Endodermal cell (in vitro differentiated cells): ENCODE measurements around the gene LSM3. TPM values are rescaled to one million over a fixed set of nuclear protein-coding genes. Genes with fewer than 3 reads are reported as not detected.

Source experiments
- DNase-seq: peaks from one replicate; pipeline ENCODE4 v3.0.0-alpha.2; 2017
- H3K27ac ChIP-seq: 2 replicates; pipeline ENCODE4 v1.5.1; 2013; ENCODE audit warnings: mild to moderate bottlenecking, low read depth, low read length, moderate library complexity
- H3K27me3 ChIP-seq: 2 replicates; pipeline ENCODE4 v1.6.1; 2013; ENCODE audit warnings: mild to moderate bottlenecking, low read length, moderate library complexity; ENCODE audit not compliant: insufficient read depth, control insufficient read depth, poor library complexity, severe bottlenecking
- H3K36me3 ChIP-seq: 2 replicates; pipeline ENCODE4 v1.7.0; 2013; ENCODE audit warnings: mild to moderate bottlenecking, low read length, moderate library complexity; ENCODE audit not compliant: control insufficient read depth, insufficient read depth
- H3K4me1 ChIP-seq: one replicate; pipeline ENCODE4 v1.7.0; 2013; ENCODE audit warnings: low read length; ENCODE audit not compliant: control insufficient read depth, insufficient read depth
- H3K4me3 ChIP-seq: 2 replicates; pipeline ENCODE4 v1.5.1; 2013; ENCODE audit warnings: mild to moderate bottlenecking, low read length, moderate library complexity
- H3K9ac ChIP-seq: 2 replicates; pipeline ENCODE4 v1.6.1; 2013; ENCODE audit warnings: mild to moderate bottlenecking, low read length, moderate library complexity; ENCODE audit not compliant: poor library complexity, severe bottlenecking; ENCODE audit errors: extremely low read depth
- H3K9me3 ChIP-seq: 2 replicates; pipeline ENCODE4 v1.6.1; 2013; ENCODE audit warnings: mild to moderate bottlenecking, low read length, moderate library complexity; ENCODE audit not compliant: control insufficient read depth
- H3K27ac Mint-ChIP-seq: 2 replicates; pipeline ENCODE4 v1.8.0; 2020; ENCODE audit warnings: mixed read lengths
- H3K27me3 Mint-ChIP-seq: 2 replicates; pipeline ENCODE4 v1.8.0; 2021; ENCODE audit warnings: mild to moderate bottlenecking, mixed read lengths; ENCODE audit not compliant: insufficient read depth
- H3K36me3 Mint-ChIP-seq: 2 replicates; pipeline ENCODE4 v1.8.0; 2020; ENCODE audit warnings: low read depth, mixed read lengths
- H3K4me1 Mint-ChIP-seq: 2 replicates; pipeline ENCODE4 v1.8.0; 2020; ENCODE audit warnings: mixed read lengths
- H3K4me3 Mint-ChIP-seq: 2 replicates; pipeline ENCODE4 v1.8.0; 2020; ENCODE audit warnings: mild to moderate bottlenecking, moderate library complexity, mixed read lengths
- H3K9me3 Mint-ChIP-seq: 2 replicates; pipeline ENCODE4 v1.8.0; 2020; ENCODE audit warnings: mild to moderate bottlenecking, mixed read lengths
- CTCF ChIP-seq: fragments of 200-600 bp; sonication (generic); conservative IDR thresholded peaks from 2 replicates; pipeline ENCODE4 v1.5.0; 2021; ENCODE audit warnings: antibody characterized with exemption, mild to moderate bottlenecking
- WGBS, 2 experiments: methylation state at CpG; one replicate each; pipeline versions ENCODE4 v1.1.5 to v1.1.7; 2013; ENCODE audit warnings: missing lambda C conversion rate in 2 of 2, mixed read lengths in 1 of 2; ENCODE audit not compliant: insufficient coverage in 1 of 2, insufficient read length in 1 of 2; 5-methylcytosine and 5-hydroxymethylcytosine counted together
- total RNA-seq, 2 donors: library from RNA; stranded (reverse); fragmentation: NEBNext Ultra II Directional in 1 of 2; extraction: Animal tissue kit (Norgen Biotek cat#: 25700) in 1 of 2; gene quantifications; 2 replicates in 1 of 2; 3 replicates in 1 of 2; pipeline ENCODE4 v1.2.1, GENCODE V29; 2021

LSM3 gene
- total RNA-seq, 2 donors from 2014 or later, result 18.1 to 19.7 TPM

DNA sequence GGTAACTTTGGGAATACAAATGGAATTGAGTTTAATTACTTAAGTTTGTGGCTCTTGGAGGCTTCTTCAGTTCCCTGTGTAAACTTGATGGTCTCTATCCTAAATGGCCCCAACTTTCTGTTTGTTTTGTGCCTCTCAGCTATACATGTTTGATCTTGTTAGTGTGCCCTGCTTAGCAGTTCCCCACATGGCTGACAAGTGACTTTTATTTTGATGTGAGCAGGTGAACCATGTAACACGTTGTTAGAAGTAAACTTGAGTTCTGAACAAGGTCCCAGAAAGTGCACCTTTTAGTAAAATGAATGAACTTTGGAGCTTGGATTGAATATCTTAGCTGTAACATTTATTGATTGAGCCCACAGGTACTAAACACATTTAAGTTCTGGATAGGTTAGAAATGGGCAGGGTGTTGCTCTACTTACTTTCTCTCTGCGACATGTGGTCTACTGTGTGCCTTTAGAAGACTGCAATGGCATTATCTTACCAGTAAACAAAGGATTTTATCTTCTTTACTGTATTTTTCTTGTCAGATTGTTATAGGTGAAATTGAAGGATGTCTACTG lies 4.5 kb downstream of the LSM3 start:
- Histone ChIP-seq H3K9me3 (no peaks in the 10 kb centered on the region), H3K36me3 (peaks cover 53% of the 10 kb centered on the region), H3K4me1 (no peaks in the 10 kb centered on the region), H3K9ac (no peak overlapping the region), H3K27me3 (no peaks in the 10 kb centered on the region), H3K4me3 (no peak overlapping the region), H3K27ac (no peak overlapping the region)
- H3K4me3 Mint-ChIP-seq, result no peak overlapping the region
- no peak overlapping the region for H3K27ac Mint-ChIP-seq
- no peak for TF ChIP-seq CTCF
- DNase-seq, result no peak
- 90 to 93% methylated on average over 1 to 2 of the region's 2 CpGs for WGBS, 2 experiments
- H3K9me3 Mint-ChIP-seq, result no peaks in the 10 kb centered on the region
- H3K27me3 Mint-ChIP-seq, result no peaks in the 10 kb centered on the region
- peaks cover 13% of the 10 kb centered on the region for H3K4me1 Mint-ChIP-seq
- H3K36me3 Mint-ChIP-seq, result peaks cover 47% of the 10 kb centered on the region

GRCh38 chr3:14186854-14187458 lies 8.3 kb downstream of the LSM3 start:
- Mint-ChIP-seq H3K27me3 (no peaks in the 10 kb centered on the region), H3K9me3 (peaks cover 4% of the 10 kb centered on the region), H3K4me1 (peaks cover 3% of the 10 kb centered on the region), H3K4me3 (no peak overlapping the region), H3K27ac (no peak overlapping the region), H3K36me3 (peaks cover 72% of the 10 kb centered on the region)
- WGBS, 2 experiments, result 95 to 96% methylated on average over 5 of the region's 5 CpGs
- H3K9ac ChIP-seq, result no peak overlapping the region
- no peaks in the 10 kb centered on the region for H3K9me3 ChIP-seq
- H3K36me3 ChIP-seq, result peaks cover 47% of the 10 kb centered on the region
- DNase-seq, result no peak
- no peaks in the 10 kb centered on the region for H3K4me1 ChIP-seq
- no peak overlapping the region for H3K4me3 ChIP-seq
- TF ChIP-seq CTCF, result no peak
- no peaks in the 10 kb centered on the region for H3K27me3 ChIP-seq
- H3K27ac ChIP-seq, result no peak overlapping the region

DNA sequence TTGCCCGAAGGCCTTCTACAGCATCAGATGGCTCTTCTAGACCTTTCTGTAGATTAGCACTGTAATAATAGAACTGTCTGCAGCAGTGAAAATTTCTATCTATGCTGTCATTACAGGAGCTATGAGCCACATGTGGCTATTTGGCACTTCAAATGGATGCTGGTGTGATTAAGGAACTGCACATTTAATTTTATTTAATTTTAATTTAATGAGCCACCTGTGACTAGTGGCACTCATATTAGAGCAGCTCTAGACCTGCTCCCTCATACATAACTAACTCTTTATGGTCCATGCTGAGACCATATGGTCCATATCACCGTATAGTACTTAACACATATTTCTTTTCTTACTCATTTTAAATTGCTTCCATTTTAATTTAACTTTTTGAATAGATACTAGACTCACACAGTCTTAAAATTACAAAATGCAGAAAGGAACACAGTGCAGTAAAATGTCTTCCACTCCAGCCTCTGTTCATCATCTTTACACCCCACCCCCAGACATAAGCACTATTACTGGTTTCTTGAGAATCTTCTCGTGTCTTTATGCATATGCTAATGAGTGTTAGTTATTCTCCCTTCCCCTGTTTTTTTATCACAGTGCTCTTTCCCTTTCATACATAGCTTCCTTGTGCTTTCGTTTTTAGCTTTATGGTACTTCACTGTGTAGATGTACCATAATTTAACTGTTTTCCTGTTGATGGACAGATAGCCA lies 9.6 kb downstream of the LSM3 start:
- DNase-seq, result no peak
- no peak overlapping the region for H3K9ac ChIP-seq
- Mint-ChIP-seq H3K36me3 (peaks cover 63% of the 10 kb centered on the region), H3K4me1 (peaks cover 10% of the 10 kb centered on the region), H3K27me3 (no peaks in the 10 kb centered on the region), H3K4me3 (no peak overlapping the region), H3K9me3 (peaks cover 4% of the 10 kb centered on the region), H3K27ac (no peak overlapping the region)
- no peak overlapping the region for H3K27ac ChIP-seq
- no peak overlapping the region for H3K4me3 ChIP-seq
- no peaks in the 10 kb centered on the region for H3K4me1 ChIP-seq
- H3K27me3 ChIP-seq, result no peaks in the 10 kb centered on the region
- TF ChIP-seq CTCF, result no peak
- H3K36me3 ChIP-seq, result peaks cover 36% of the 10 kb centered on the region
- 95 to 96% methylated on average over 3 to 4 of the region's 4 CpGs for WGBS, 2 experiments
- no peaks in the 10 kb centered on the region for H3K9me3 ChIP-seq
